Endothelial cell (in vitro differentiated cells): ENCODE results near the gene KCNJ4. TPM values are rescaled to one million over a fixed set of nuclear protein-coding genes. Genes with fewer than 3 reads are reported as not detected.
A peak's percentile ranks its signal among the peaks of the same experiment; 100 is the strongest.
"Not testable (repeated sequence)": the region's sequence is repeated elsewhere in the genome, so short reads cannot be mapped to it uniquely, and the experiment has no call there.

Source experiments
- DNase-seq: peaks from one replicate; pipeline ENCODE4 v3.0.0; 2021; ENCODE audit warnings: low spot score
- H3K27ac Mint-ChIP-seq: one replicate; pipeline ENCODE4 v1.8.0; 2021; ENCODE audit warnings: mixed read lengths, inconsistent platforms; ENCODE audit not compliant: unreplicated experiment
- H3K27me3 Mint-ChIP-seq: one replicate; pipeline ENCODE4 v1.8.0; 2021; ENCODE audit warnings: mild to moderate bottlenecking, moderate library complexity, mixed read lengths, inconsistent platforms; ENCODE audit not compliant: unreplicated experiment
- H3K36me3 Mint-ChIP-seq: one replicate; pipeline ENCODE4 v1.8.0; 2021; ENCODE audit warnings: mild to moderate bottlenecking, low read depth, mixed read lengths, inconsistent platforms; ENCODE audit not compliant: unreplicated experiment
- H3K4me1 Mint-ChIP-seq: one replicate; pipeline ENCODE4 v1.8.0; 2021; ENCODE audit warnings: mild to moderate bottlenecking, mixed read lengths, inconsistent platforms; ENCODE audit not compliant: unreplicated experiment
- H3K4me3 Mint-ChIP-seq: one replicate; pipeline ENCODE4 v1.8.0; 2021; ENCODE audit warnings: mild to moderate bottlenecking, mixed read lengths, inconsistent platforms; ENCODE audit not compliant: unreplicated experiment
- H3K9me3 Mint-ChIP-seq: one replicate; pipeline ENCODE4 v1.8.0; 2021; ENCODE audit warnings: mixed read lengths, inconsistent platforms; ENCODE audit not compliant: unreplicated experiment
- total RNA-seq: library from RNA; stranded (reverse); fragmentation: NEBNext Ultra II Directional; extraction: Animal tissue kit (Norgen Biotek cat#: 25700); gene quantifications from one replicate; pipeline ENCODE4 v1.2.1, GENCODE V29; 2021; ENCODE audit not compliant: unreplicated experiment
- TF ChIP-seq, protein P1 (sequence below): fragments of 200-600 bp; sonication (generic); IDR thresholded peaks from one replicate; pipeline ENCODE4 v1.5.0; 2021; ENCODE audit warnings: antibody characterized with exemption; ENCODE audit not compliant: unreplicated experiment

KCNJ4 gene
- total RNA-seq, 1 donor from 2014 or later = 0.21 TPM

DNA sequence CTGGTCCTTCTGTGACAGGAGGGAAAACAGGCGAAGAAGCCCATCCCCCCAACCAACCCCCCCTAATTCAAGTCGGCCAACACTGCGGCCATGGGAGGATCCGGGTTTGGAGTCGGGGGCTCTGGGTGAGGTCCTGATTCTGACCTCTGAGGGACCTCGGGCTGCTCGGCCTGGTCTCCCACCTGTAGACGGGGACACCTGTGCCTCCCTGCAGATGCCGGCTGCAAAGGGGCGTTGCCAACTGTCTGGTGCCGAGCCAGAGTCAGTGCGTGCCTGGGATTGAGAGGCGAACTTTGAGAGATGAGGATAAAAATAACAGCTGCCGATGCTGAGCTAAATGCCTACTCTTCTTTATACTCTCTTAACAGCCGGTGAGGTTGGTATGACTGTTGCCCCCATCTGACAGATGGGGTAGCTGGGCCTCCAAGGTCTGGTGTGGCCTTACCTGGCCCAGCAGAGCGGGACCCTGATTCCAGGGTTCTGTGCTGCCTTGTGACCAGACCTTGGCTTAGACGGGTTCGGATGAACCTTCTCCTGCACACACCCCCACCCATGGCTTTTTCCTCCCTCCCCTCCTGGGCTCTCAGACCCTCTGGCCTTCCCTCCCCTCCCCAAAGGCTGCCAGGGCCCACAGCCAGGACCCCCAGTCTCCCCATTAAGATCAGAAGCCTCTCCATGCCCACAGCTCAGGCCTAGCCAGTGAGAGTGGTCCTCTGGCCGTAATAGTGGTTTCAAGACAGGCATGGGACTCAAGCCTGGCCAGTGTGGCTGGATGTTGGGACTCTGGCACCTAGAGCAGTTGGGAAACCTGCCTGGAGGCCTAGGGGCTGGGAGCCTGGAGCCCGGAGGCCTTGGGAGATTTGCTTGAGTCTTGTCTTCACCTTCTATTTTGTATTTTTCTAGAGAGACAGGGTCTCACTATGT is 41.7 kb downstream of the KCNJ4 start:
- Mint-ChIP-seq H3K36me3 (no peaks in the 10 kb centered on the region), H3K4me3 (no peak overlapping the region), H3K4me1 (no peaks in the 10 kb centered on the region), H3K27me3 (peaks cover 3% of the 10 kb centered on the region), H3K27ac (no peak overlapping the region), H3K9me3 (no peaks in the 10 kb centered on the region)
- TF ChIP-seq, protein P1, sequence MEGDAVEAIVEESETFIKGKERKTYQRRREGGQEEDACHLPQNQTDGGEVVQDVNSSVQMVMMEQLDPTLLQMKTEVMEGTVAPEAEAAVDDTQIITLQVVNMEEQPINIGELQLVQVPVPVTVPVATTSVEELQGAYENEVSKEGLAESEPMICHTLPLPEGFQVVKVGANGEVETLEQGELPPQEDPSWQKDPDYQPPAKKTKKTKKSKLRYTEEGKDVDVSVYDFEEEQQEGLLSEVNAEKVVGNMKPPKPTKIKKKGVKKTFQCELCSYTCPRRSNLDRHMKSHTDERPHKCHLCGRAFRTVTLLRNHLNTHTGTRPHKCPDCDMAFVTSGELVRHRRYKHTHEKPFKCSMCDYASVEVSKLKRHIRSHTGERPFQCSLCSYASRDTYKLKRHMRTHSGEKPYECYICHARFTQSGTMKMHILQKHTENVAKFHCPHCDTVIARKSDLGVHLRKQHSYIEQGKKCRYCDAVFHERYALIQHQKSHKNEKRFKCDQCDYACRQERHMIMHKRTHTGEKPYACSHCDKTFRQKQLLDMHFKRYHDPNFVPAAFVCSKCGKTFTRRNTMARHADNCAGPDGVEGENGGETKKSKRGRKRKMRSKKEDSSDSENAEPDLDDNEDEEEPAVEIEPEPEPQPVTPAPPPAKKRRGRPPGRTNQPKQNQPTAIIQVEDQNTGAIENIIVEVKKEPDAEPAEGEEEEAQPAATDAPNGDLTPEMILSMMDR = no peak
- DNase-seq = no peak

DNA sequence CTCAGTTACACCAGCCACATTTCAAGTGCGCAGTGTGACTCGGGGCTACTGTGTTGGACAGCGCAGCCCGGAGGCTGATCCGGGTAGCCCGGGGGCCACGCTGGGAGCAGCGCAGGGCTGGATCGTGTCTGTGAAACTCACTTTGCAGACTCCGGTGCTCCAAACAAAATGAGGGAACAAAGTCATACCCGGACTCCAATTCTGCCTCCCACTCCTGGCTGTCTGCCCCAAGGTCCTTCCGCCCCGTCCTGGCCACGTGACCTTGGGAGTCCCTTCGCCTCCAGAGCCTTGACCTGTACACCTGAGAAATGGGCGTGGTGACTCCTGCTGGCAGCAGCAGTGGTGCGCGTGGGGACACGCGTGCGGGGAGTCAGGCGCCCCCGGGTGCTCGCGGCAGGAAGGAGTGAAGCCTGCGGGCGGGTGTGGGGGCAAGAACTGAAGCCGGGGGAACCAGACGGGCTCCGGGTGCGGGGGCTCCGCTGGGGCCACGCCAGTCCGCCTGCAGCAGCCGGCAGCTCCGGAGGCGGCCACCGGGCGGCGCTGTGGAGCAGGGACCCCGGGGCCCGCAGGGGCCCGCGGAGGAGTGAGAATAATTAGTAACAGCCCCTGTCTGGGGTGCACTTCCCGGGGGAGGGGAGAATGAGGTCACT is 42.4 kb downstream of the KCNJ4 start:
- Mint-ChIP-seq H3K36me3 (no peaks in the 10 kb centered on the region), H3K27me3 (peaks cover 3% of the 10 kb centered on the region), H3K27ac (no peak overlapping the region), H3K4me1 (no peaks in the 10 kb centered on the region), H3K9me3 (no peaks in the 10 kb centered on the region), H3K4me3 (no peak overlapping the region)
- TF ChIP-seq, protein P1 = peak; percentile 84
- DNase-seq = no peak

DNA sequence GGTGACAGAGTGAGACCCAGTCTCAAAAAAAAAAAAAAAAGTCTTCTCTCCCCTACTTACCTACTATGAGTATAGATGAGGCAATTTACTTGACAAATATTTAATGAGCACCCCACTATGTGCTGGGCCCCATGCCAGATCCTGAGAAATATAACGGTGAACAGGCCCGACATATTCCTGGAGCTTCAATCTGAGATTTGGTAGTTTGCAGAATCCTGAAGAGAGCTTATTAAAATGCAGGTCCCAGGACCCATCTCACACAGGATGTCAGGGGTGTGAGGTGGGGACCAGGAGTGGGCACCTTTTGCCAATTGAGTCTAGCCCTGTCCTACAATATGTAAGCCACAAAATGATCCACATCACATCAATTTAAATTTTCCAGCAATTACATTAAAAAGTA is 44.0 kb downstream of the KCNJ4 start:
- H3K27ac Mint-ChIP-seq = no peak overlapping the region
- no peaks in the 10 kb centered on the region for H3K9me3 Mint-ChIP-seq
- H3K4me1 Mint-ChIP-seq = no peaks in the 10 kb centered on the region
- H3K27me3 Mint-ChIP-seq = peaks cover 3% of the 10 kb centered on the region
- no peak overlapping the region for H3K4me3 Mint-ChIP-seq
- no peaks in the 10 kb centered on the region for H3K36me3 Mint-ChIP-seq
- TF ChIP-seq, protein P1 = no peak
- DNase-seq = no peak

DNA sequence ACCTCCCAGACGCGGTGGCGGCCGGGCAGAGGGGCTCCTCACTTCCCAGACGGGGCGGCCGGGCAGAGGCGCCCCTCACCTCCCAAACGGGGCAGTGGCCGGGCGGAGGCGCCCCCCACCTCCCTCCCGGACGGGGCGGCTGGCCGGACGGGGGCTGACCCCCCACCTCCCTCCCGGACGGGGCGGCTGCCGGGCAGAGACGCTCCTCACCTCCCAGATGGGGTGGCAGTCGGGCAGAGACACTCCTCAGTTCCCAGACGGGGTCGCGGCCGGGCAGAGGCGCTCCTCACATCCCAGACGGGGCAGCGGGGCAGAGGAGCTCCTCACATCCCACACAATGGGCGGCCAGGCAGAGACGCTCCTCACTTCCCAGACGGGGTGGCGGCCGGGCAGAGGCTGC is 45.1 kb downstream of the KCNJ4 start:
- not testable (repeated sequence) for H3K36me3 Mint-ChIP-seq, H3K9me3 Mint-ChIP-seq, H3K4me3 Mint-ChIP-seq

DNA sequence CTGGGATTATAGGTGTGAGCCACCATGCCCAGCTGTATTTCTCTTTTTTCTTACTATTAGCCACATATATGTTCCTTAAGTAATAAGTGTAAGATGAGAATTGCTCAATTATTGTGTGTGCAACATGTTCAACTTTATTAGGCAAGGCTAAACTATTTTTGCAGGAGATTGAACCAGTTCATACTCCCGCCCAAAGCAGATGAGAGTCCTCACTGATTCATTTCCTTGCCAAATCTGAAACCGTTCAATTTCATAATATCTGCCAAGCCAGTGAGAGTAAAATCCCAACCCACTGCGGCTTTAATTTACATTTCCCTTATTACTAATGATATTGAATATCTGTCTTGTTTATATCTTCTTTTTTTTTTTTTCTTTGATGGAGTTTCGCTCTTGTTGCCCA is 48.4 kb downstream of the KCNJ4 start:
- TF ChIP-seq, protein P1 = no peak
- Mint-ChIP-seq H3K36me3 (no peaks in the 10 kb centered on the region), H3K4me3 (no peak overlapping the region), H3K27me3 (no peaks in the 10 kb centered on the region), H3K27ac (no peak overlapping the region), H3K4me1 (peaks cover 2% of the 10 kb centered on the region), H3K9me3 (no peaks in the 10 kb centered on the region)
- DNase-seq = no peak

More for the DNA sequence above, 45.1 kb downstream of the KCNJ4 start:
- not testable (repeated sequence) for H3K27me3 Mint-ChIP-seq, H3K27ac Mint-ChIP-seq, DNase-seq, H3K4me1 Mint-ChIP-seq
